ENCODE measurements around the gene KLHL25. TPM values are rescaled to one million over a fixed set of nuclear protein-coding genes. Genes with fewer than 3 reads are reported as not detected.

The KLHL25 gene
- polyA plus RNA-seq, 2 of the 4 experiments (the other 2 are of a cell fraction): 3.2 to 6.1 TPM

- no peak for DNase-seq (ENCODE audit: low read depth in 1 of 2, low spot score in 1 of 2)
- no peak overlapping the region for H3K4me3 ChIP-seq
- no peaks in the 10 kb centered on the region for H3K4me1 ChIP-seq
- no peak overlapping the region for H3K4me2 ChIP-seq
- POLR2A ChIA-PET: no interaction called here
- CTCF ChIA-PET: interaction anchor here (0.6 to 2.8 kb wide), 5 partner anchors 9 to 87 kb away, joined by 3 to 12 read pairs (median 3); no protein-coding TSS in a partner anchor
- no peaks in the 10 kb centered on the region for H3K9me3 ChIP-seq
- TF ChIP-seq CEBPB (IDR thresholded peaks at IDR 0.05): no peak
- no peak for TF ChIP-seq CHD4 (IDR thresholded peaks at IDR 0.05; ENCODE audit: borderline replicate concordance)
- no peak for TF ChIP-seq MAX (IDR thresholded peaks at IDR 0.05)
- TF ChIP-seq HOXB5 (CRISPR knock-in tag; IDR thresholded peaks at IDR 0.05): no peak
- no peak for TF ChIP-seq CBX8 (IDR thresholded peaks at IDR 0.05)
- TF ChIP-seq RFX5 (IDR thresholded peaks at IDR 0.05): no peak
- no peak for TF ChIP-seq NFE2L2 (conservative IDR thresholded peaks at IDR 0.05; ENCODE audit: low read length)
- TF ChIP-seq RCOR1 (IDR thresholded peaks at IDR 0.05; ENCODE audit: low read depth, low read length): no peak
- no peak for TF ChIP-seq JUN (IDR thresholded peaks at IDR 0.05)
- TF ChIP-seq HEYL (CRISPR knock-in tag; IDR thresholded peaks at IDR 0.05): no peak
- no peak for TF ChIP-seq RAD21 (conservative IDR thresholded peaks at IDR 0.05 in 1 of 2, IDR thresholded peaks at IDR 0.05 in 1 of 2)
- TF ChIP-seq SMC3 (IDR thresholded peaks at IDR 0.05): no peak
- TF ChIP-seq EHF (CRISPR knock-in tag; IDR thresholded peaks at IDR 0.05): no peak
- ATAC-seq: no peak
- no peak overlapping the region for H3K27ac ChIP-seq
- FAIRE-seq: no peak
- WGBS (ENCODE audit: missing lambda C conversion rate): 83% methylated on average over 10 of the region's 10 CpGs
These were observed 40.8 kb downstream of the KLHL25 start for GRCh38 chr15:85753791-85754452.

- FAIRE-seq: no peak
- no peak overlapping the region for H3K4me2 ChIP-seq
- TF ChIP-seq MAX (IDR thresholded peaks at IDR 0.05) (no peak), PBX3 (IDR thresholded peaks at IDR 0.05) (no peak), REST (IDR thresholded peaks at IDR 0.05) (no peak), RAD21 (conservative IDR thresholded peaks at IDR 0.05 in 1 of 2, IDR thresholded peaks at IDR 0.05 in 1 of 2) (no peak), BCL3 (IDR thresholded peaks at IDR 0.05) (no peak), ZFP36 (IDR thresholded peaks at IDR 0.05; ENCODE audit: borderline replicate concordance, partially characterized antibody) (no peak), CHD2 (IDR thresholded peaks at IDR 0.05; ENCODE audit: low read length, partially characterized antibody) (no peak), HEYL (CRISPR knock-in tag; IDR thresholded peaks at IDR 0.05) (no peak), ZNF302 (CRISPR knock-in tag; IDR thresholded peaks at IDR 0.05) (no peak), KDM1A (IDR thresholded peaks at IDR 0.05; ENCODE audit: low read depth) (no peak), ZSCAN20 (CRISPR knock-in tag; IDR thresholded peaks at IDR 0.05) (no peak), MYC (IDR thresholded peaks at IDR 0.05; ENCODE audit: borderline replicate concordance, low read length) (no peak), NR3C1 (IDR thresholded peaks at IDR 0.05) (no peak), MAZ (IDR thresholded peaks at IDR 0.05; ENCODE audit: borderline replicate concordance, low read depth, low read length) (no peak), CBX2 (IDR thresholded peaks at IDR 0.05; ENCODE audit: borderline replicate concordance, low read depth) (no peak), RCOR1 (IDR thresholded peaks at IDR 0.05; ENCODE audit: low read depth, low read length) (no peak), ATOH8 (CRISPR knock-in tag; IDR thresholded peaks at IDR 0.05; ENCODE audit: low read depth) (no peak), NPAS2 (CRISPR knock-in tag; IDR thresholded peaks at IDR 0.05; ENCODE audit: borderline replicate concordance) (no peak), HOXB5 (CRISPR knock-in tag; IDR thresholded peaks at IDR 0.05) (no peak), JUN (IDR thresholded peaks at IDR 0.05) (no peak)
- DNase-seq (ENCODE audit: low read depth in 1 of 2, low spot score in 1 of 2): no peak
- WGBS (ENCODE audit: missing lambda C conversion rate): 59% methylated on average over 1 of the region's 1 CpG
- H3K4me3 ChIP-seq: no peak overlapping the region
- no peaks in the 10 kb centered on the region for H3K9me3 ChIP-seq
- ATAC-seq: no peak
- POLR2A ChIA-PET: no interaction called here
- CTCF ChIA-PET: interaction anchor here (0.9 to 2.8 kb wide), 6 partner anchors 10 to 457 kb away, joined by 3 to 12 read pairs (median 4); no protein-coding TSS in a partner anchor
- no peak overlapping the region for H3K27ac ChIP-seq
- H3K4me1 ChIP-seq: no peaks in the 10 kb centered on the region
These were observed 41.5 kb downstream of the KLHL25 start for GRCh38 chr15:85753261-85753660.

All from A549 (cell line).